Keratinocyte (primary cell): ENCODE results near the gene PTPRU. TPM values are rescaled to one million over a fixed set of nuclear protein-coding genes. Genes with fewer than 3 reads are reported as not detected.

ENCODE experiments used
- DNase-seq: peaks from one replicate; pipeline ENCODE4 v3.0.0-alpha.2; 2011; ENCODE audit warnings: low read depth, missing footprints, low spot score
- FAIRE-seq: peaks from 2 replicates; lab custom pipeline; 2011; peaks lifted over from hg19 to GRCh38; lab: Jason Lieb, UNC
- H2AFZ ChIP-seq: 2 replicates; pipeline ENCODE4 v1.6.0; 2012; ENCODE audit warnings: low read length, control low read depth, inconsistent platforms; ENCODE audit not compliant: control insufficient read depth
- H3K27ac ChIP-seq: 2 replicates; pipeline ENCODE4 v1.5.1; 2011; ENCODE audit warnings: low read length; ENCODE audit not compliant: control insufficient read depth, insufficient read depth
- H3K27me3 ChIP-seq: 3 replicates; pipeline ENCODE4 v1.6.0; 2011; ENCODE audit warnings: low read length; ENCODE audit not compliant: control insufficient read depth, insufficient read depth; ENCODE audit errors: extremely low read depth
- H3K36me3 ChIP-seq, 2 experiments: 2 replicates in 1 of 2; 3 replicates in 1 of 2; pipeline ENCODE4 v1.5.1; 2011; ENCODE audit warnings: low read length in 2 of 2, mild to moderate bottlenecking in 1 of 2; ENCODE audit not compliant: control insufficient read depth in 2 of 2, insufficient read depth in 2 of 2; ENCODE audit errors: extremely low read depth in 1 of 2
- H3K4me1 ChIP-seq: 3 replicates; pipeline ENCODE4 v1.5.1; 2011; ENCODE audit warnings: low read length; ENCODE audit not compliant: control insufficient read depth, insufficient read depth; ENCODE audit errors: extremely low read depth
- H3K4me2 ChIP-seq: 3 replicates; pipeline ENCODE4 v1.6.0; 2011; ENCODE audit warnings: low read depth, low read length; ENCODE audit not compliant: control insufficient read depth, insufficient read depth; ENCODE audit errors: extremely low read depth
- H3K4me3 ChIP-seq, 3 experiments: fragments of 200-600 bp in 1 of 3; sonication (generic) in 1 of 3; 2 replicates in 2 of 3; 3 replicates in 1 of 3; pipeline ENCODE4 v1.5.1; 2011 to 2016; ENCODE audit warnings: low read length in 3 of 3, mild to moderate bottlenecking in 3 of 3, control low read depth in 2 of 3, inconsistent platforms in 1 of 3, low read depth in 1 of 3, mixed read lengths in 1 of 3, mixed run types in 1 of 3, moderate library complexity in 1 of 3; ENCODE audit not compliant: control insufficient read depth in 2 of 3, insufficient read depth in 2 of 3; ENCODE audit errors: extremely low read depth in 1 of 3
- H3K79me2 ChIP-seq: 2 replicates; pipeline ENCODE4 v1.6.0; 2012; ENCODE audit warnings: low read length; ENCODE audit not compliant: control insufficient read depth, insufficient read depth
- H3K9ac ChIP-seq: 3 replicates; pipeline ENCODE4 v1.6.0; 2011; ENCODE audit warnings: low read length; ENCODE audit not compliant: control insufficient read depth, insufficient read depth; ENCODE audit errors: extremely low read depth
- H3K9me1 ChIP-seq: 3 replicates; pipeline ENCODE4 v1.6.0; 2011; ENCODE audit warnings: low read length; ENCODE audit not compliant: control insufficient read depth, insufficient read depth; ENCODE audit errors: extremely low read depth
- H3K9me3 ChIP-seq: 2 replicates; pipeline ENCODE4 v1.5.1; 2012; ENCODE audit warnings: low read depth, low read length; ENCODE audit not compliant: control insufficient read depth
- H4K20me1 ChIP-seq: 3 replicates; pipeline ENCODE4 v1.6.0; 2011; ENCODE audit warnings: low read length; ENCODE audit not compliant: control insufficient read depth, insufficient read depth; ENCODE audit errors: extremely low read depth
- EZH2 ChIP-seq: IDR thresholded peaks from one replicate; pipeline ENCODE4 v1.6.1; 2012; ENCODE audit warnings: inconsistent platforms, mild to moderate bottlenecking, low read length, moderate library complexity
- dilution Hi-C: fragments of 300-500 bp; cut with MboI; formaldehyde crosslinking; loops from one replicate; pipeline ENCODE4 v1.7.0; 2020; ENCODE audit warnings: low sequenced_read_pairs; ENCODE audit not compliant: extremely low pct_ligation_motif_present
- polyA plus RNA-seq, 5 experiments: library from polyadenylated mRNA; depleted of rRNA in 3 of 5; stranded (reverse) in 3 of 5; stranded (forward) in 1 of 5; unstranded in 1 of 5; fragments of >200 nt; gene quantifications; 1 replicate in 1 of 5; 2 replicates in 3 of 5; 3 replicates in 1 of 5; pipeline versions ENCODE4 v1.2.1 to v1.2.3, GENCODE V29; 2011 to 2012; ENCODE audit warnings: missing spikeins in 2 of 5, low read depth in 1 of 5, low replicate concordance in 1 of 5
- TF ChIP-seq, protein P1 (sequence below), 3 experiments: IDR thresholded peaks in 1 of 3; conservative IDR thresholded peaks in 1 of 3; optimal IDR thresholded peaks in 1 of 3; 2 replicates in 2 of 3; 3 replicates in 1 of 3; pipeline versions ENCODE3 to v1.5.1; 2011; ENCODE audit warnings: low read length in 3 of 3, mild to moderate bottlenecking in 3 of 3, moderate library complexity in 2 of 3, control low read depth in 1 of 3, inconsistent platforms in 1 of 3; ENCODE audit not compliant: insufficient read depth in 2 of 3; ENCODE audit errors: extremely low read depth in 1 of 3

The PTPRU gene
- polyA plus RNA-seq, 1 donor (not counting 4 experiments of a cell fraction or from before 2014, with no cell fraction given) = 4.3 TPM

DNA sequence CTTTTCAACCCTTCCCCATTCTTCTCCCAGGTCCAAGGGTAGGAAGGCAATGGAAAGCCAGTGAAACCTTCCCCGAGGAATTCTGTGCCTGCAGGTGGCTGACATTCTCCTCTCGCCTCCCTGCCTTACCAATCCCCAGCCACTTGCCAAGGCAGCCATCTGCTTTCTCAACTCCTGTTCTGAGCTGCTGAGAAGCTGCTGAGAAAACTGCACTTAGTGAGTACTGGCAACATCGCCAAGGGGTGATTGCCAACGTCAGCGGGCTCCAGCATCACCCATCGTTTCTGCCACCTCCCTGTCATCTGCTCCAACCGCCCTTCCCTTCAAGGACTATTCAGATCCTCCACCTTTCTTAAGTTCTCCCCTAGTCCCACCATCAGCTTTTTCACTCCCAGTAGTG lies 106.0 kb downstream of the PTPRU start:
- Histone ChIP-seq H3K4me3 (no peak overlapping the region), H3K4me1 (no peaks in the 10 kb centered on the region), H3K36me3 (no peaks in the 10 kb centered on the region), H3K79me2 (no peaks in the 10 kb centered on the region), H3K27me3 (peaks cover 3% of the 10 kb centered on the region), H4K20me1 (no peaks in the 10 kb centered on the region), H3K4me2 (no peak overlapping the region), H3K27ac (no peak overlapping the region), H3K9me3 (no peaks in the 10 kb centered on the region), H3K9me1 (no peaks in the 10 kb centered on the region), H2AFZ (no peak overlapping the region), H3K9ac (no peak overlapping the region)
- FAIRE-seq (no peak), DNase-seq (no peak)
- dilution Hi-C loops = no loop called here
- no peak for TF ChIP-seq EZH2
- TF ChIP-seq, protein P1, sequence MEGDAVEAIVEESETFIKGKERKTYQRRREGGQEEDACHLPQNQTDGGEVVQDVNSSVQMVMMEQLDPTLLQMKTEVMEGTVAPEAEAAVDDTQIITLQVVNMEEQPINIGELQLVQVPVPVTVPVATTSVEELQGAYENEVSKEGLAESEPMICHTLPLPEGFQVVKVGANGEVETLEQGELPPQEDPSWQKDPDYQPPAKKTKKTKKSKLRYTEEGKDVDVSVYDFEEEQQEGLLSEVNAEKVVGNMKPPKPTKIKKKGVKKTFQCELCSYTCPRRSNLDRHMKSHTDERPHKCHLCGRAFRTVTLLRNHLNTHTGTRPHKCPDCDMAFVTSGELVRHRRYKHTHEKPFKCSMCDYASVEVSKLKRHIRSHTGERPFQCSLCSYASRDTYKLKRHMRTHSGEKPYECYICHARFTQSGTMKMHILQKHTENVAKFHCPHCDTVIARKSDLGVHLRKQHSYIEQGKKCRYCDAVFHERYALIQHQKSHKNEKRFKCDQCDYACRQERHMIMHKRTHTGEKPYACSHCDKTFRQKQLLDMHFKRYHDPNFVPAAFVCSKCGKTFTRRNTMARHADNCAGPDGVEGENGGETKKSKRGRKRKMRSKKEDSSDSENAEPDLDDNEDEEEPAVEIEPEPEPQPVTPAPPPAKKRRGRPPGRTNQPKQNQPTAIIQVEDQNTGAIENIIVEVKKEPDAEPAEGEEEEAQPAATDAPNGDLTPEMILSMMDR (optimal IDR thresholded peaks at IDR 0.05 in 1 of 3, IDR thresholded peaks at IDR 0.05 in 1 of 3, conservative IDR thresholded peaks at IDR 0.05 in 1 of 3; ENCODE audit: extremely low read depth in 1 of 3, insufficient read depth in 2 of 3, low read length in 3 of 3) = no peak

DNA sequence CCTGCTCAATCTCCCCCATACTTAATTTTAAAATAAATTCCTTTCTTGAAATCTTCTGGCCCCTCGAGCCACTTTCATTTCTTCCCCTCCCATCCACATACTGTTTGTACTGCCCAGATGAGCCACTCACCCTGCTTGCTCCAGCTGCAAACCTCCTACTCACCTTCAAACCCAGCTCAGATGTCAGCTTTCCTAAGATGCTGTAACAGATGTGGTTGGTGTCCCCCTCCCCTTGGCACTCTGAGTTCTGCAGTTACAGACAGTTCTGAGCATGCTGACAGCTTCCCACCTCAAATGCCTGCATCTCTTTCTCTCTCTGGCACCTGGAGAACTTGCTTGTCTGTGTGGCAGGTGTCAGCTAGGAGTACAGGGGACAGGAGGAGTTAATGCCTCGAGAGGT lies 106.7 kb downstream of the PTPRU start:
- DNase-seq = no peak
- no peak overlapping the region for H3K9ac ChIP-seq
- dilution Hi-C loops = no loop called here
- no peaks in the 10 kb centered on the region for H3K9me3 ChIP-seq
- no peaks in the 10 kb centered on the region for H3K79me2 ChIP-seq
- H4K20me1 ChIP-seq = no peaks in the 10 kb centered on the region
- FAIRE-seq = no peak
- no peak overlapping the region for H3K4me2 ChIP-seq
- TF ChIP-seq, protein P1 (optimal IDR thresholded peaks at IDR 0.05 in 1 of 3, IDR thresholded peaks at IDR 0.05 in 1 of 3, conservative IDR thresholded peaks at IDR 0.05 in 1 of 3; ENCODE audit: extremely low read depth in 1 of 3, insufficient read depth in 2 of 3, low read length in 3 of 3) = no peak
- no peak for TF ChIP-seq EZH2
- peaks cover 3% of the 10 kb centered on the region for H3K27me3 ChIP-seq
- no peak overlapping the region for H2AFZ ChIP-seq
- no peak overlapping the region for H3K27ac ChIP-seq
- H3K4me3 ChIP-seq = no peak overlapping the region
- no peaks in the 10 kb centered on the region for H3K4me1 ChIP-seq
- H3K9me1 ChIP-seq = no peaks in the 10 kb centered on the region
- H3K36me3 ChIP-seq = no peaks in the 10 kb centered on the region
